BE2C (cell line): ENCODE data around the gene PRRC2B.
"Not testable (repeated sequence)": the region's sequence is repeated elsewhere in the genome, so short reads cannot be mapped to it uniquely, and the experiment has no call there.

Experiments
- DNase-seq: peaks from one replicate; pipeline ENCODE4 v3.0.0-alpha.2; 2020
- H3K27me3 ChIP-seq: fragments of 250-450 bp; sonication (Bioruptor Pico); 2 replicates; pipeline ENCODE4 v1.5.1; 2020; ENCODE audit warnings: mild to moderate bottlenecking
- H3K36me3 ChIP-seq: fragments of 250-450 bp; sonication (Bioruptor Pico); 2 replicates; pipeline ENCODE4 v1.5.1; 2020; ENCODE audit warnings: mild to moderate bottlenecking
- H3K4me1 ChIP-seq: fragments of 250-450 bp; sonication (Bioruptor Pico); 2 replicates; pipeline ENCODE4 v1.5.1; 2020
- H3K4me3 ChIP-seq: 2 replicates; pipeline ENCODE4 v1.5.1; 2011; ENCODE audit warnings: low read depth, low read length
- H3K9me3 ChIP-seq: fragments of 250-450 bp; sonication (Bioruptor Pico); 2 replicates; pipeline ENCODE4 v1.5.1; 2020
- CTCF ChIP-seq: IDR thresholded peaks from 2 replicates; pipeline ENCODE4 v1.5.1; 2012; ENCODE audit warnings: mild to moderate bottlenecking, low read depth, low read length

The PRRC2B gene

GRCh38 chr9:131543141-131543540 is 149.3 kb downstream of the PRRC2B start:
- Histone ChIP-seq H3K36me3 (no peaks in the 10 kb centered on the region), H3K9me3 (peaks cover 8% of the 10 kb centered on the region; the same call in 1 of the 2 replicates), H3K4me1 (no peaks in the 10 kb centered on the region), H3K27me3 (peaks cover 19% of the 10 kb centered on the region), H3K4me3 (no peak overlapping the region)
- no peak for DNase-seq
- TF ChIP-seq CTCF: no peak

GRCh38 chr9:131545003-131545785 is 151.3 kb downstream of the PRRC2B start, which contains the start of gene PRRT1B:
PRRT1B (plus strand) TSS chr9:131545523; CDS start chr9:131545616, 93 bp downstream.
- H3K4me1 ChIP-seq: no peaks in the 10 kb centered on the region
- H3K9me3 ChIP-seq: peaks cover 8% of the 10 kb centered on the region; the same call in 1 of the 2 replicates
- no peak for DNase-seq
- peaks cover 19% of the 10 kb centered on the region for H3K27me3 ChIP-seq
- no peak for TF ChIP-seq CTCF
- H3K4me3 ChIP-seq: peak within 1 kb of the TSS; percentile 50
- H3K36me3 ChIP-seq: no peaks in the 10 kb centered on the region

GRCh38 chr9:131545786-131546335 is 152.0 kb downstream of the PRRC2B start:
- TF ChIP-seq CTCF: no peak
- Histone ChIP-seq H3K9me3 (peaks cover 8% of the 10 kb centered on the region; the same call in 1 of the 2 replicates), H3K27me3 (peaks cover 19% of the 10 kb centered on the region), H3K4me3 (peak overlapping the region; percentile 50; the same call in 1 of the 2 replicates), H3K36me3 (no peaks in the 10 kb centered on the region), H3K4me1 (no peaks in the 10 kb centered on the region)
- no peak for DNase-seq

- Histone ChIP-seq H3K4me1 (no peaks in the 10 kb centered on the region), H3K27me3 (peaks cover 19% of the 10 kb centered on the region), H3K4me3 (peak overlapping the region; percentile 50), H3K36me3 (no peaks in the 10 kb centered on the region), H3K9me3 (peaks cover 8% of the 10 kb centered on the region; the same call in 1 of the 2 replicates)
- TF ChIP-seq CTCF: peak; percentile 24
- DNase-seq: peak; percentile 58
Measured at GRCh38 chr9:131546336-131547084, 152.6 kb downstream of the PRRC2B start.

- DNase-seq, H3K36me3 ChIP-seq, H3K9me3 ChIP-seq, H3K4me3 ChIP-seq, H3K4me1 ChIP-seq: not testable (repeated sequence)
- H3K27me3 ChIP-seq: peaks cover 19% of the 10 kb centered on the region
Measured at GRCh38 chr9:131549186-131549585, 155.3 kb downstream of the PRRC2B start.
